ENCODE measurements around the gene CARMIL3. TPM values are rescaled to one million over a fixed set of nuclear protein-coding genes. Genes with fewer than 3 reads are reported as not detected.

Gene CARMIL3
- total RNA-seq, 3 donors from 2014 or later, result 1.4 to 2.7 (median 1.5) TPM

- no peak for TF ChIP-seq CTCF (IDR thresholded peaks at IDR 0.05)
- Histone ChIP-seq H3K4me3 (no peak overlapping the region), H3K4me1 (ENCODE audit: low read depth) (peaks cover 12% of the 10 kb centered on the region), H3K9me3 (no peaks in the 10 kb centered on the region), H3K36me3 (ENCODE audit: low read depth) (no peaks in the 10 kb centered on the region)
- ATAC-seq, result no peak
- intact Hi-C loops (cut with DNase I, micrococcal nuclease), result no loop called here
- DNase-seq, result peak in 2 of 3 donors; percentile 41 to 55
Observed at GRCh38 chr14:24098927-24099813, 47.4 kb downstream of the CARMIL3 start.

- H3K4me3 ChIP-seq, result no peak overlapping the region
- H3K9me3 ChIP-seq, result no peaks in the 10 kb centered on the region
- H3K4me1 ChIP-seq (ENCODE audit: low read depth), result peaks cover 9% of the 10 kb centered on the region
- DNase-seq, result no peak
- no peak for TF ChIP-seq CTCF (IDR thresholded peaks at IDR 0.05)
- no peaks in the 10 kb centered on the region for H3K36me3 ChIP-seq (ENCODE audit: low read depth)
- no peak for ATAC-seq
- intact Hi-C loops (cut with DNase I, micrococcal nuclease), result loop anchor here in 1 of 2 donors (10.0 kb wide), 1 partner anchor 46 kb away; the partner anchor contains the start of gene CARMIL3
Observed at GRCh38 chr14:24100197-24100981, 48.6 kb downstream of the CARMIL3 start.

- intact Hi-C loops (cut with DNase I, micrococcal nuclease), result loop anchor here in 1 of 2 donors (10.0 kb wide), 1 partner anchor 46 kb away; the partner anchor contains the start of gene CARMIL3
- no peaks in the 10 kb centered on the region for H3K36me3 ChIP-seq (ENCODE audit: low read depth)
Observed at GRCh38 chr14:24100982-24101494, 49.2 kb downstream of the CARMIL3 start.

GRCh38 chr14:24102357-24103048 lies 50.7 kb downstream of the CARMIL3 start:
- ATAC-seq (no peak), DNase-seq (no peak)
- no peaks in the 10 kb centered on the region for H3K36me3 ChIP-seq (ENCODE audit: low read depth)

More at GRCh38 chr14:24100982-24101494, 49.2 kb downstream of the CARMIL3 start:
- no peaks in the 10 kb centered on the region for H3K9me3 ChIP-seq
- TF ChIP-seq CTCF (IDR thresholded peaks at IDR 0.05), result no peak
- peaks cover 3% of the 10 kb centered on the region for H3K4me1 ChIP-seq (ENCODE audit: low read depth)
- no peak overlapping the region for H3K4me3 ChIP-seq
- no peak for ATAC-seq
- DNase-seq, result no peak

More at GRCh38 chr14:24102357-24103048, 50.7 kb downstream of the CARMIL3 start:
- Histone ChIP-seq H3K4me3 (no peak overlapping the region), H3K9me3 (no peaks in the 10 kb centered on the region), H3K4me1 (ENCODE audit: low read depth) (no peaks in the 10 kb centered on the region)
- intact Hi-C loops (cut with DNase I, micrococcal nuclease), result loop anchor here in 1 of 2 donors (10.0 kb wide), 1 partner anchor 48 kb away; the partner anchor contains the start of gene CARMIL3
- no peak for TF ChIP-seq CTCF (IDR thresholded peaks at IDR 0.05)

Data from mucosa of descending colon (tissue), 3 donors.